Activated CD4-positive, alpha-beta T cell treated with anti-CD3 and anti-CD28 coated beads, Interleukin-10, Interleukin-2, amounts not matched to agents 100 ng/mL and 50 ng/mL, durations not matched to agents 16 hours and 8 hours (primary cell): ENCODE data around the gene CLSTN2.

Source experiments
- DNase-seq: peaks from one replicate; pipeline ENCODE4 v3.0.0-alpha.2; 2020

CLSTN2 gene

GRCh38 chr3:139935016-139935865, at the start of gene CLSTN2:
Gene CLSTN2, plus strand, starts transcription at chr3:139935185.
- peak; percentile 58 for DNase-seq

DNA sequence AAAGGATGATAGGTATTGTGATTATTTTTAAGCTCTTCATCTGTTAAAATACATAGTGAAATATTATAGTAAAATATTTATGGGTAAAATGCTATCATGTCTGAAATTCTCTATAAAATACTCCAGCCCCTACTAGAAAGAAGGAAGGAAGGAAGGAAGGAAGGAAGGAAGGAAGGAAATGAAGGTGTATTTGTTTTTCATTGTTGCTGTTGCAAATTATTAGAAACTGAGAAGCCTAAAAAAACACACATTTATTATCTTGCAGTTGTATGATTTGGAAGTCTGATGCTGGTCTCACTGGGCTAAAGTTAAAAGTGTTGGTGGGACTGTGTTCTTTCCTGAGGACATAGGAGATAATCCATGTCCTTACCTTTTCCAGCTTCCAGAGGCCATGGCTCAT, 47.6 kb upstream of the CLSTN2 start:
- no peak for DNase-seq

DNA sequence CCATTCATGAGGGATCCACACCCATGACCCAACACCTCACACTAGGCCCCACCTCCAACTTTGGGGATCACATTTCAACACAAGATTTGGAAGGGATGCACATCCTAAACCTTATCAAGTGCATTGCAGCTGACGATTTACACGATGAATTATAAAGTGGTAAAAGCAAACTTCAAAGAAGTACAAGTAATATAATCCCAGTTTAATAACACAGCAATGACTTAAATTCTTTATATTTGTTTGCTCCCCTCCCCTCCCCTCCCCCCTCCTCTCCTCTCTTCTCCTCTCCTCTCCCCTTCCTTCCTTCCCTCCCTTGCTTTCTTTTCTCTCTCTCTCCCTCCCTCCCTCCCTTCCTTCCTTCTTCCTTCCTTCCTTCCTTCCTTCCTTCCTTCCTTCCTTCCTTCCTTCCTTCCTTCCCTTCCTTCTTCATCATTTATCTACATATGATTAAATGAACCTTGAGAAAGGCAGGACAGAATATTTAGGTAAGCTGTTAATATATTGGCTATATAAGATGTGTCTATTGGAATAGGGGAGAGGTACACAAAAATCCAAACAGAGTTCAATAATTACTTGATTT, 46.3 kb upstream of the CLSTN2 start:
- DNase-seq, result no peak

DNA sequence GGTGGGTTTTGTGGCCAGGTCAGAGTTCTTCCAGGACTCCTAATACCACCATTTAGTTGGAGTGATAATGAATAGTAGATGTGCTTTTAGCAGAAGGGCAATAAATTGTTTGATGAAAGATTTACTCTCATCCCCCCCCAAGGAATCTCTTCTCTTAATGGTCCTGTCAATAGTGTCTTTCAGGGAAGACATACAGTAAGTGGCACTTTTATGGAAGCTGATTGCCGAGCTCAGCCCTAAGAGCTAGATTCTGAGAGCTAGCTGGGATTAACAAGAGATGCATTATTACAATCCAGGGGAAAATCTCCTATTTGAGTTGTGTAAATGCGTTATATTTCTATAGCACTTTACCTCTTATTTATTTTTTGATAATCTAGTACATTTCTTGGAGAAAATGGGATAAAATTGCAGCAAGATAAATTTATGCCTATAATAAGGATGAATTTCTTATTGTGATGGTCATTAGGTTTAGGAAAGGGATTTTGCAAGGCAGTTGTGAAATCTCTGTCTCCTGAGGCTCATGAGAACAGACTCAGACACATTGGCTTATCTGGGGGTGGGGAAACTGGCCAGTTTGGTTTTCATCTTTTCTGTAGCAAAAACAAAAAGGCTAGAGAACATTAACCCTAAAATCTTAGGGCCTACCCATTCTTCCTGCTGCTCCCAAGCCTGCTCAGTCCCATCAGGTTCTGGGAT, 41.6 kb upstream of the CLSTN2 start:
- no peak for DNase-seq

GRCh38 chr3:139893963-139894642, 40.9 kb upstream of the CLSTN2 start:
- DNase-seq, result no peak

GRCh38 chr3:139894643-139894989, 40.4 kb upstream of the CLSTN2 start:
- DNase-seq, result no peak

DNA sequence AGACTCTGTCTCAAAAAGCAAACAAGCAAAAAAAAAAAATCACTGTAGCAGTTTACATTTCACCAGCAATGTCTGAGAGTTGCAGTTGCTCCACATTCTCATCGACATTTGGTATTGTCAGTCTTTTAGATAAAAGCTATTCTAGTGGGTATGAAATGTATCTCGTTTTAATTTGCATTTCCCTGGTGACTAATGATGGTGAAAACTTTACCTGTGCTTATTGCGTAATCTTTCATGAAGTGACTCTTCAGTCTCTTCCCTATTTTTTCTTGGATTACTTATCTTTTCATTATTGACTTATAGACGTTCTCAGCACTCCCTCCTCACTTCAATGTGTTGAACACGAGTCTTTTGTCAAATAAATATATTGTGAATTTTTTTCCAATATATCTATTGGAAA, 37.2 kb upstream of the CLSTN2 start:
- no peak for DNase-seq

GRCh38 chr3:139906418-139906817, 28.6 kb upstream of the CLSTN2 start:
- peak; percentile 2 for DNase-seq

DNA sequence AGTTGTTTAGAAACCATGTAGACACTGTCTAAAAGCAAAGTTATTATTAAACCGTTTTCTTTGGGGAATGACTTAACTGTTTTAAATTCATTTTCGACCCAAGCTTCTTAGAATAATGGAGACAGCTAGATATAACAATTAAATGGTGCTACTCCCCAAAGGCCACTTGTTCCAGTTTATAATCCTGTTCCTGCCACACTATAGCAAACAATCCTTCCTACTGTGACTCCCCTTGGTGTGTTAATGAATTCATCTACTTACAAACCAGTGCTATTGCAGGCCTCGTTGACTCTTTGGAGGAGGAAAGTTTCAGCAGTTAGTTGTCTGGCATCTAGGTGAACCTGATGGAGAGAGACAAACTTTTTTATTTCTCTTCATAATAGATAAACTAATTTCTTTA, 25.2 kb upstream of the CLSTN2 start:
- no peak for DNase-seq

DNA sequence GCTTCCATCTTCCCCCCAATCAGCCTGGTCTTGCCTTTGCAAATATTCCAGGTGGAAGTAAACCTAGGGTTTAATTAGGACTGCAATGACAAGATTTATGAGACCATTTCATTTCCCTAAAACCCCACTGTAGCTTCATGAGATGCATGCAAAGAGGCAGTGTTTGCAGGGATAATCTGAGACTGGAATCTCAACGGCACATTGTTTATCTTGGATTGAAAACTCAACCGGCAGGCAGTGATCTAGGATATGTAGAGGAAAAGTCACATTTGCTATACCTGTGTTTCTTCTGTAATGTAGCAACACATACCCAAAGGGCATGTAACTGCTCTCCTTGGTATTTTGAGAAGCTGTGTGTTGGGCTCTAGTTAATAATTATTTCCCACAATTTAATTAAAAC, 18.7 kb upstream of the CLSTN2 start:
- no peak for DNase-seq

DNA sequence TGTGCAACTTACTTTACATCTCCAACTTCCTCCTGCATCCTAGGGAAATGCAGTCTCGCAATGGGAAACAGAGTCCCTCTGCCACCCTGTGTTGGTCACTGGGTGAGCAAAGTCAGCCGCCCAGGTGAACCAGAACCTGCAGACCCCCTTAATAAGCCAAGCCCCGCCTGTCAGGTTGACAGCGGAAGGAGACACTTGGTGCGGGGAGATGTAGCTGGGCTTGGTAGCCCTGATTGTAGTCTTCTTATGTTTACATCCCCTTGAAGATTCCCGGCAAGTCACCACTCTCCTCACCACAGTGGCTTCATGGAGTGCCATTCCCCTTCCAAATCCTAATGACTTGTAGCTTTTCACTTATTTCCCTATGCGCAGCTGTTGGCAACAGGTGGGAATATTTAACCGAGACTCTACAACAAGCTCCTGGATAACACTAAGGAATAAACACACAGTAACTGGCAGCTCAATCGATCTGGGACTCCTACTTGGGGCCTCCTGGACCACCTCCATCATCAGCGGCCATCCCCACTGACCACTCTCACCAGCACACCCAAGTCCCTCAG, 17.7 kb upstream of the CLSTN2 start:
- no peak for DNase-seq

- no peak for DNase-seq
These were observed 6.1 kb upstream of the CLSTN2 start for GRCh38 chr3:139928708-139929505.

- DNase-seq, result no peak
These were observed 4.8 kb upstream of the CLSTN2 start for GRCh38 chr3:139930211-139930610.

- DNase-seq, result no peak
These were observed 1.2 kb upstream of the CLSTN2 start for GRCh38 chr3:139933766-139934165.

DNA sequence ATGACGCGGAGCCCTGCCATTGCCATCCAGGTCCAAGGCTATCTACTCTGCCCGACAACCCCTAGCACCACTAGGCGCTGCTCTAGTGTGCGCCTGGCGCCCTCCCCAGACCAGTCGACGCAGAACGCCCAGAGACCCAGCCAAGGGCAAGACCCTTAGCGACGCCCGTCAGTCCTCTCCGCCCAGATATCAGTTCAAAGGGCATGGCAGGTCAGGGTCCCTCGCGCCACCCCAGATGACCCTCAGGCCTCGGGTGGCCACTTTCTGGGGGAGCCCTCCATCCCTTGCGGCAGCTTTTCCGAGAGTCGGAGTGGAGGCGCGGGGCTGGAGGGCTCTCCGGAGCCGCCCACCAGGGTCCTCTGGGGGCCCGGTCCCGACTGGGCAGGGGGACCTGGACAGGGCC, 371 bp upstream of the CLSTN2 start:
- peak; percentile 19 for DNase-seq

- no peak for DNase-seq
These were observed 1.2 kb downstream of the CLSTN2 start for GRCh38 chr3:139935866-139936817.

DNA sequence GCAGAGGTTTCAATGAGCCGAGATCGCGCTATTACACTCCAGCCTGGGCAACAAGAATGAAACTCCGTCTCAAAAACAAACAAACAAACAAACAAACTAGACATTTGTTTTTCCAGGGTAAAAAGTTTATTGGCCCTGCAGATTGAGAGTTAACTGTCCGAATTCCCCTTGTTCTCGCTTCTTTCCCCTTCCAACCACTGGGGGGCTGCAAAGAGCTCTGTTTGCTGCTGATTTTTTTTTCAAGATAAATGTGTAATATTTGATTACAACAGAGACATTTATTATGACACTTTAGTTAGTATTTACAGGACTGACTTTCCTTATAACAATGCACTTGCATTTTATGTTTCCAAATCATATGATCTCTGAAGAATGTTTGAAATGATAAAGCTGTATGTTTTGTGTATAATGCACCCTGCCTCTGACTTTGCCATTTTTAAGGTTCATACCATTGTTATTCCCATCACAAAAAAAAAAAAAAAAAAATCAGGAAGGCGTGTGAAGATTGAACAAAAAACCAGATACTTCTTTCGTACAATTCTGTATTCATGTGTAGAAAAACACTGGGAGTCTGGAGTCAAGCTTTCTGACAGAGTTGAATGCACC, 2.8 kb downstream of the CLSTN2 start:
- DNase-seq, result peak; percentile 27

DNA sequence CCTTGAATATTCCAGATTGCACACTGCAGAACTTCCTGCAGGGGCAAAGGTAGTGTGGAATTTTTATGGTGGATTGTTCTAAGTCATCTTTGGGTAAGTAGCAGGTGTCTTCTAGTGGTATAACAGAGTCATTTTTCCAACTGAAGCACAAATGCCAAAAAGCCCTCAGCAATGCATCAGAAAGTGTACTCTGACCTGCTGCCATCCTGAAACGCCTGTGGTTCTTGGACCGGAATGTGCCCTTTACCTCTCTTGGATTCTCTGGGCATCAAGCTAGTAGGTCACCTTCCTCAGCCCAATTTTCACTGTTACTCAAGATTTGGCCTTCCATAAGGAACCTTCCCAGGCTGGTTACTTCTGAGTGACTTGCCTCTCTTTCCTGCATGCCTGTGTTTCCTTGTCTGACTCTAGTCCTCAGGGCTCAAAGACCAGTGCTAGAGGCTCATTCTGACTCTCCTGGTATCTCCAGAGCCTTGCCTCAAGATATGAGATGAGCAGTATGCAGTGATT, 4.8 kb downstream of the CLSTN2 start:
- DNase-seq, result no peak

- DNase-seq, result no peak
These were observed 5.6 kb downstream of the CLSTN2 start for GRCh38 chr3:139940622-139941021.

GRCh38 chr3:139941580-139941979, 6.6 kb downstream of the CLSTN2 start:
- no peak for DNase-seq
